Measurements from ENCODE around the gene HDAC11. TPM values are rescaled to one million over a fixed set of nuclear protein-coding genes. Genes with fewer than 3 reads are reported as not detected.

HDAC11 gene
- total and polyA plus RNA-seq, 2 of the 4 experiments (the other 2 are of a cell fraction), result 9.1 to 11.4 TPM

- in situ Hi-C loops (cut with MboI; ENCODE audit: low sequenced_read_pairs) (no loop called here), dilution Hi-C loops (cut with HindIII; ENCODE audit: low sequenced_read_pairs, unreplicated experiment) (no loop called here), intact Hi-C loops (cut with micrococcal nuclease) (no loop called here)
- Histone ChIP-seq H3K9me1 (ENCODE audit: insufficient read depth, low read length) (peaks cover 9% of the 10 kb centered on the region; the same call in 1 of the 2 replicates), H2BK15ac (ENCODE audit: low read depth, low read length) (no peak overlapping the region), H3K14ac (replicated peaks; ENCODE audit: low read depth, low read length) (no peak overlapping the region), H2AK5ac (ENCODE audit: low read depth, low read length) (no peak overlapping the region), H3K56ac (ENCODE audit: extremely low read depth, insufficient read depth, low read length) (no peak overlapping the region), H3K18ac (ENCODE audit: low read depth, low read length) (no peak overlapping the region), H3K4me1 (ENCODE audit: control insufficient read depth, insufficient read depth, low read length) (peaks cover 10% of the 10 kb centered on the region), H3K27me3 (ENCODE audit: control insufficient read depth, insufficient read depth, low read length) (no peaks in the 10 kb centered on the region), H3K4me2 (ENCODE audit: low read depth, low read length) (no peak overlapping the region), H4K8ac (ENCODE audit: low read depth in 2 of 2, low read length in 2 of 2) (no peak overlapping the region), H2AK9ac (replicated peaks; ENCODE audit: low read depth, low read length, poor library complexity) (no peak overlapping the region), H3K4me3 (ENCODE audit: insufficient read depth, low read depth, low read length) (no peak overlapping the region), H2BK5ac (ENCODE audit: low read depth, low read length, poor library complexity, severe bottlenecking) (no peak overlapping the region), H4K5ac (ENCODE audit: low read depth, low read length) (no peak overlapping the region), H3K79me1 (ENCODE audit: low read depth in 1 of 2, low read length in 2 of 2) (no peaks in the 10 kb centered on the region), H3K27ac (ENCODE audit: insufficient read depth, low read length) (no peak overlapping the region), H3K36me3 (ENCODE audit: control insufficient read depth, insufficient read depth, low read length) (no peaks in the 10 kb centered on the region), H3K23ac (ENCODE audit: low read depth, low read length) (no peak overlapping the region), H2AFZ (replicated peaks; ENCODE audit: low read length, poor library complexity) (no peak overlapping the region), H3K4ac (ENCODE audit: low read depth, low read length) (no peak overlapping the region), H4K20me1 (ENCODE audit: insufficient read depth, low read length) (no peaks in the 10 kb centered on the region), H2BK120ac (ENCODE audit: low read depth, low read length) (no peak overlapping the region), H4K91ac (ENCODE audit: insufficient read depth, low read depth, low read length) (no peak overlapping the region), H3K9ac (ENCODE audit: low read depth, low read length) (no peak overlapping the region), H2BK20ac (ENCODE audit: low read depth, low read length) (no peak overlapping the region), H3K9me3 (ENCODE audit: control insufficient read depth, insufficient read depth, low read length) (no peaks in the 10 kb centered on the region)
- ATAC-seq (ENCODE audit: low read depth), result no peak
- POLR2A ChIA-PET (ENCODE audit: unreplicated experiment), result no interaction called here
- no TSS peak for BruUV-seq (replicated peaks)
- no peak for DNase-seq
- CTCF ChIA-PET, result interaction anchor here (0.6 to 1.4 kb wide), 4 partner anchors 10 to 141 kb away, joined by 3 to 4 read pairs (median 3); no protein-coding TSS in a partner anchor
- WGBS, 2 experiments (ENCODE audit: extremely low coverage in 2 of 2, insufficient read length in 1 of 2), result 44% methylated on average over 3 of the region's 4 CpGs; no CpG with 5 or more reads in 1 of the 2 experiments
- no peak for TF ChIP-seq SMC3 (IDR thresholded peaks at IDR 0.05; ENCODE audit: low read depth, low read length)
- TF ChIP-seq, protein P1, sequence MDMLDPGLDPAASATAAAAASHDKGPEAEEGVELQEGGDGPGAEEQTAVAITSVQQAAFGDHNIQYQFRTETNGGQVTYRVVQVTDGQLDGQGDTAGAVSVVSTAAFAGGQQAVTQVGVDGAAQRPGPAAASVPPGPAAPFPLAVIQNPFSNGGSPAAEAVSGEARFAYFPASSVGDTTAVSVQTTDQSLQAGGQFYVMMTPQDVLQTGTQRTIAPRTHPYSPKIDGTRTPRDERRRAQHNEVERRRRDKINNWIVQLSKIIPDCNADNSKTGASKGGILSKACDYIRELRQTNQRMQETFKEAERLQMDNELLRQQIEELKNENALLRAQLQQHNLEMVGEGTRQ (IDR thresholded peaks at IDR 0.05; ENCODE audit: low read depth, low read length), result no peak
- TF ChIP-seq RCOR1 (IDR thresholded peaks at IDR 0.05; ENCODE audit: insufficient replicate concordance, low read length), result no peak
- TF ChIP-seq FOS (IDR thresholded peaks at IDR 0.05; ENCODE audit: low read depth, low read length), result no peak
- no peak for TF ChIP-seq MAZ (IDR thresholded peaks at IDR 0.05; ENCODE audit: borderline replicate concordance, low read depth, low read length)
- TF ChIP-seq CHD1 (IDR thresholded peaks at IDR 0.05; ENCODE audit: low read depth, low read length), result no peak
- TF ChIP-seq BHLHE40 (IDR thresholded peaks at IDR 0.05; ENCODE audit: low read depth, low read length), result no peak
- TF ChIP-seq CEBPB (IDR thresholded peaks at IDR 0.05; ENCODE audit: low read depth, low read length), result no peak
- TF ChIP-seq NFE2L2 (IDR thresholded peaks at IDR 0.05; ENCODE audit: low read depth, low read length), result no peak
- TF ChIP-seq RAD21 (IDR thresholded peaks at IDR 0.05; ENCODE audit: low read length), result no peak
Measured at GRCh38 chr3:13506680-13507079, 26.6 kb downstream of the HDAC11 start.

Measured in IMR-90 (cell line).